Naive thymus-derived CD4-positive, alpha-beta T cell (primary cell): ENCODE measurements around the gene NCSTN. TPM values are rescaled to one million over a fixed set of nuclear protein-coding genes. Genes with fewer than 3 reads are reported as not detected.

Experiments
- ATAC-seq: fragments of 150-1000 bp; cut with Tn5 transposase; 2 replicates; pipeline ENCODE4 v1.10.0; 2021; ENCODE audit warnings: mild to moderate bottlenecking, moderate library complexity
- CTCF ChIA-PET: fragments of 350-600 bp; sonication (Branson Sonifier 250); formaldehyde crosslinking; loops from one replicate; lab custom pipeline; 2021; ENCODE audit warnings: antibody characterized with exemption; lab: Charles Lee
- POLR2A ChIA-PET: fragments of 350-600 bp; sonication (Branson Sonifier 250); formaldehyde crosslinking; loops from one replicate; lab custom pipeline; 2021; ENCODE audit warnings: antibody characterized with exemption, inconsistent platforms; lab: Charles Lee
- DNase-seq, 9 donors: peaks; one replicate each; pipeline versions ENCODE4 v3.0.0 to v3.0.0-alpha.2; 2020 to 2022; ENCODE audit warnings: mixed read lengths in 1 of 9
- H3K27ac ChIP-seq: one replicate; pipeline ENCODE4 v1.7.0; 2013; ENCODE audit warnings: mild to moderate bottlenecking, low read depth, low read length, moderate library complexity
- H3K27me3 ChIP-seq, 2 donors: one replicate each; pipeline ENCODE4 v1.7.0; 2013; ENCODE audit warnings: low read length in 2 of 2, mild to moderate bottlenecking in 2 of 2, moderate library complexity in 2 of 2; ENCODE audit not compliant: control insufficient read depth in 2 of 2, insufficient read depth in 2 of 2
- H3K36me3 ChIP-seq, 3 experiments: 1 replicate in 2 of 3; 2 replicates in 1 of 3; pipeline ENCODE4 v1.7.0; 2013; ENCODE audit warnings: low read length in 3 of 3, mild to moderate bottlenecking in 3 of 3, moderate library complexity in 1 of 3; ENCODE audit not compliant: insufficient read depth in 3 of 3, control insufficient read depth in 2 of 3
- H3K4me1 ChIP-seq, 2 donors: one replicate each; pipeline ENCODE4 v1.7.0; 2013; ENCODE audit warnings: low read length in 2 of 2, mild to moderate bottlenecking in 2 of 2, moderate library complexity in 1 of 2; ENCODE audit not compliant: control insufficient read depth in 2 of 2, insufficient read depth in 2 of 2
- H3K4me3 ChIP-seq: 2 replicates; pipeline ENCODE4 v1.7.0; 2013; ENCODE audit warnings: mild to moderate bottlenecking, low read length
- H3K9me3 ChIP-seq, 3 experiments: 1 replicate in 2 of 3; 2 replicates in 1 of 3; pipeline ENCODE4 v1.7.0; 2013; ENCODE audit warnings: low read length in 3 of 3; ENCODE audit not compliant: control insufficient read depth in 2 of 3
- H3K27ac Mint-ChIP-seq, 9 donors: one replicate each; pipeline ENCODE4 v1.8.0; 2020 to 2022; ENCODE audit warnings: mixed read lengths in 9 of 9, mild to moderate bottlenecking in 8 of 9, moderate library complexity in 5 of 9, inconsistent platforms in 2 of 9
- H3K27me3 Mint-ChIP-seq, 5 donors: one replicate each; pipeline ENCODE4 v1.8.0; 2021 to 2022; ENCODE audit warnings: mixed read lengths in 5 of 5, mild to moderate bottlenecking in 1 of 5
- H3K36me3 Mint-ChIP-seq, 5 donors: one replicate each; pipeline ENCODE4 v1.8.0; 2020 to 2022; ENCODE audit warnings: mixed read lengths in 5 of 5, mild to moderate bottlenecking in 3 of 5, inconsistent platforms in 1 of 5
- H3K4me1 Mint-ChIP-seq, 7 donors: one replicate each; pipeline ENCODE4 v1.8.0; 2020 to 2022; ENCODE audit warnings: mixed read lengths in 7 of 7, mild to moderate bottlenecking in 3 of 7, inconsistent platforms in 1 of 7
- H3K4me3 Mint-ChIP-seq, 10 donors: one replicate each; pipeline ENCODE4 v1.8.0; 2020 to 2022; ENCODE audit warnings: mild to moderate bottlenecking in 10 of 10, mixed read lengths in 10 of 10, moderate library complexity in 6 of 10, inconsistent platforms in 2 of 10
- H3K9me3 Mint-ChIP-seq, 11 donors: one replicate each; pipeline ENCODE4 v1.8.0; 2020 to 2022; ENCODE audit warnings: mixed read lengths in 11 of 11, mild to moderate bottlenecking in 4 of 11, inconsistent platforms in 1 of 11, moderate library complexity in 1 of 11
- intact Hi-C, 2 donors: fragments of 100-400 bp; cut with micrococcal nuclease; formaldehyde crosslinking; loops; one replicate each; pipeline ENCODE4 v1.15.1; 2023
- polyA plus RNA-seq, 2 donors: library from polyadenylated mRNA; unstranded; fragments of 300-500 nt; fragmentation: Illumina TruSeq; gene quantifications; one replicate each; pipeline ENCODE4 v1.2.3, GENCODE V29; 2021
- total RNA-seq, 6 experiments: library from RNA in 5 of 6; stranded (reverse) in 5 of 6; gene quantifications; 1 replicate in 5 of 6; 2 replicates in 1 of 6; pipeline ENCODE4 v1.2.3 and lab custom pipeline; 2021 to 2026

NCSTN gene
- total and polyA plus RNA-seq, 7 experiments from 2014 or later: 68.4 to 91.1 (median 73.5) TPM

GRCh38 chr1:160402001-160402795, 59.0 kb downstream of the NCSTN start:
- H3K27me3 ChIP-seq: no peaks in the 10 kb centered on the region
- no peak overlapping the region for H3K27ac ChIP-seq
- no peak overlapping the region for H3K4me3 ChIP-seq
- intact Hi-C loops: no loop called here
- no peaks in the 10 kb centered on the region for H3K9me3 ChIP-seq
- Mint-ChIP-seq H3K4me3 (peak overlapping the region in 4 of 10 donors; percentile 69 to 80 (median 76)), H3K27ac (no peak overlapping the region), H3K27me3 (peaks cover 12 to 49% (median 18%) of the 10 kb centered on the region in 5 donors), H3K4me1 (peaks cover 2 to 12% (median 6%) of the 10 kb centered on the region in 7 donors), H3K9me3 (no peaks in the 10 kb centered on the region), H3K36me3 (no peaks in the 10 kb centered on the region)
- CTCF ChIA-PET: no interaction called here
- no peaks in the 10 kb centered on the region for H3K4me1 ChIP-seq
- POLR2A ChIA-PET: no interaction called here
- no peak for DNase-seq
- H3K36me3 ChIP-seq: no peaks in the 10 kb centered on the region
- ATAC-seq: no peak

GRCh38 chr1:160403244-160403643, 60.1 kb downstream of the NCSTN start:
- no peaks in the 10 kb centered on the region for H3K27me3 ChIP-seq
- CTCF ChIA-PET: no interaction called here
- H3K27ac Mint-ChIP-seq: no peak overlapping the region
- H3K9me3 Mint-ChIP-seq: no peaks in the 10 kb centered on the region
- H3K9me3 ChIP-seq: no peaks in the 10 kb centered on the region
- H3K4me3 Mint-ChIP-seq: no peak overlapping the region
- H3K4me1 ChIP-seq: no peaks in the 10 kb centered on the region
- DNase-seq (no peak), ATAC-seq (no peak)
- no peak overlapping the region for H3K4me3 ChIP-seq
- no peaks in the 10 kb centered on the region for H3K36me3 Mint-ChIP-seq
- intact Hi-C loops: no loop called here
- no peak overlapping the region for H3K27ac ChIP-seq
- POLR2A ChIA-PET: interaction anchor here (0.6 kb wide), 1 partner anchor 159 kb away, joined by 3 read pairs; no protein-coding TSS in a partner anchor
- peaks cover 2 to 12% (median 6%) of the 10 kb centered on the region in 7 donors for H3K4me1 Mint-ChIP-seq
- H3K27me3 Mint-ChIP-seq: peaks cover 12 to 47% (median 18%) of the 10 kb centered on the region in 5 donors
- H3K36me3 ChIP-seq: no peaks in the 10 kb centered on the region

GRCh38 chr1:160404094-160404493, 60.9 kb downstream of the NCSTN start:
- DNase-seq (no peak), ATAC-seq (no peak)
- Histone ChIP-seq H3K36me3 (no peaks in the 10 kb centered on the region), H3K4me1 (no peaks in the 10 kb centered on the region), H3K4me3 (no peak overlapping the region), H3K9me3 (no peaks in the 10 kb centered on the region), H3K27ac (no peak overlapping the region), H3K27me3 (no peaks in the 10 kb centered on the region)
- intact Hi-C loops: no loop called here
- H3K4me3 Mint-ChIP-seq: no peak overlapping the region
- no peaks in the 10 kb centered on the region for H3K36me3 Mint-ChIP-seq
- H3K4me1 Mint-ChIP-seq: peaks cover 2 to 10% (median 6%) of the 10 kb centered on the region in 7 donors
- no peak overlapping the region for H3K27ac Mint-ChIP-seq
- no peaks in the 10 kb centered on the region for H3K9me3 Mint-ChIP-seq
- POLR2A ChIA-PET: no interaction called here
- H3K27me3 Mint-ChIP-seq: peaks cover 12 to 42% (median 15%) of the 10 kb centered on the region in 5 donors
- CTCF ChIA-PET: interaction anchor here (0.6 kb wide), 2 partner anchors 140 to 548 kb away, joined by 3 to 5 read pairs; no protein-coding TSS in a partner anchor

- POLR2A ChIA-PET: no interaction called here
- Histone ChIP-seq H3K36me3 (no peaks in the 10 kb centered on the region), H3K27ac (no peak overlapping the region), H3K27me3 (no peaks in the 10 kb centered on the region), H3K4me1 (no peaks in the 10 kb centered on the region), H3K9me3 (no peaks in the 10 kb centered on the region), H3K4me3 (no peak overlapping the region)
- Mint-ChIP-seq H3K27ac (peak overlapping the region in 1 of 9 donors; percentile 70), H3K9me3 (no peaks in the 10 kb centered on the region), H3K36me3 (no peaks in the 10 kb centered on the region), H3K4me1 (peaks cover 2 to 9% (median 6%) of the 10 kb centered on the region in 7 donors), H3K4me3 (no peak overlapping the region), H3K27me3 (peaks cover 12 to 36% (median 15%) of the 10 kb centered on the region in 5 donors)
- CTCF ChIA-PET: no interaction called here
- intact Hi-C loops: no loop called here
- no peak for DNase-seq
- no peak for ATAC-seq
Observed at GRCh38 chr1:160405331-160405877, 62.2 kb downstream of the NCSTN start.

- no peak for DNase-seq
- H3K36me3 Mint-ChIP-seq: no peaks in the 10 kb centered on the region
- POLR2A ChIA-PET: no interaction called here
- H3K27me3 Mint-ChIP-seq: peaks cover 10 to 34% (median 12%) of the 10 kb centered on the region in 5 donors
- no peak for ATAC-seq
- CTCF ChIA-PET: no interaction called here
- Histone ChIP-seq H3K27ac (no peak overlapping the region), H3K4me1 (no peaks in the 10 kb centered on the region), H3K4me3 (no peak overlapping the region), H3K27me3 (no peaks in the 10 kb centered on the region), H3K9me3 (no peaks in the 10 kb centered on the region), H3K36me3 (no peaks in the 10 kb centered on the region)
- intact Hi-C loops: no loop called here
- peaks cover 0 to 9% (median 4%) of the 10 kb centered on the region in 7 donors for H3K4me1 Mint-ChIP-seq
- no peaks in the 10 kb centered on the region for H3K9me3 Mint-ChIP-seq
- no peak overlapping the region for H3K4me3 Mint-ChIP-seq
- H3K27ac Mint-ChIP-seq: peak overlapping the region in 1 of 9 donors; percentile 55
Observed at GRCh38 chr1:160406131-160406968, 63.2 kb downstream of the NCSTN start.
